BLaER1 treated with 17β-estradiol and CSF1 and Interleukin-3, amounts not matched to agents 10 nM and 100 nM (cell line): ENCODE data around the gene EIF4E2.

ENCODE experiments used
- H3K27ac ChIP-seq, 11 experiments: shearing (Covaris generic); formaldehyde crosslinking; 2 replicates each; pipeline ENCODE4 v1.8.1; 2022
- H3K27me3 ChIP-seq, 11 experiments: shearing (Covaris generic); formaldehyde crosslinking; 2 replicates each; pipeline ENCODE4 v1.8.1; 2022
- H3K36me3 ChIP-seq, 11 experiments: shearing (Covaris generic); formaldehyde crosslinking; 2 replicates each; pipeline ENCODE4 v1.8.1; 2022
- H3K4me1 ChIP-seq, 10 experiments: shearing (Covaris generic); formaldehyde crosslinking; 2 replicates each; pipeline ENCODE4 v1.8.1; 2022
- H3K4me2 ChIP-seq, 11 experiments: shearing (Covaris generic); formaldehyde crosslinking; 2 replicates each; pipeline ENCODE4 v1.8.1; 2022
- H3K4me3 ChIP-seq, 10 experiments: shearing (Covaris generic); formaldehyde crosslinking; 2 replicates each; pipeline ENCODE4 v1.8.1; 2022
- H3K9ac ChIP-seq, 11 experiments: shearing (Covaris generic); formaldehyde crosslinking; 2 replicates each; pipeline ENCODE4 v1.8.1; 2022
- H3K9me3 ChIP-seq, 11 experiments: shearing (Covaris generic); formaldehyde crosslinking; replicated peaks in 1 of 11; 2 replicates each; pipeline ENCODE4 v1.8.1; 2022
- H4K20me1 ChIP-seq, 11 experiments: shearing (Covaris generic); formaldehyde crosslinking; 2 replicates each; pipeline ENCODE4 v1.8.1; 2022
- Cebpa-rat ChIP-seq, 11 experiments: shearing (Covaris generic); IDR thresholded peaks; 2 replicates each; pipeline ENCODE4 v1.8.1; 2022

Gene EIF4E2

DNA sequence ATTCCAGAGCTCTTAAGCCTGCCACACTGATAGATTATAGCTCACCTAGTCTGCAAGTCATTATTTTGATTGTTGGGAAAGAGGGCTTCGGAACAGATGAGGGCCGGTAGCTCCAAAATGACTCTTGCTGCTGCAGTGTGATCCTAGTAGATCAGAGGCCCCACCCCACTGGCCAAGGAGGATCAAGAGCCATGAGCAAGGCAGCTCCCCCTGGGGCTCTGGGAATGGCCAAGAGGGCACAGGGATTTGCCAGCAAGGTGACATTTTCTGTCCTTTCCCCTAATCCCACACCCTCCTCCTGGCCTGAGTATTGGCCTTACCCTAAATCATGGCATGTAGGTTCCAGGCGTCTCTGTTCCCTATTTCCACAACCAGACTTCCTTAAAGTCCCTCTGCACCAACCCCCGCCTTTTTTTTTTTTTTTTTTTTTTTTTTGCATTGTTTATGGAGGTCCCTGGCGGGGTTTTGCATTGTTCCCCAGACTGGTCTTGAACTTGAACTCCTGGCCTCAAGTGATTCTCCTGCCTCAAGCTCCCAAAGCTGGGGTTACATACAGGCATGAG, 36.5 kb downstream of the EIF4E2 start:
- Histone ChIP-seq H3K4me2 (peak overlapping the region in 5 of 11 experiments; percentile 10 to 84 (median 51); a peak in 6 of 22 replicates), H3K4me3 (no peak overlapping the region), H3K36me3 (peaks cover 18 to 32% (median 26%) of the 10 kb centered on the region in 11 experiments), H3K9me3 (peaks cover 0 to 6% (median 0%) of the 10 kb centered on the region in 11 experiments; a peak in 1 of 22 replicates), H3K9ac (no peak overlapping the region), H3K4me1 (peaks cover 0 to 22% (median 6%) of the 10 kb centered on the region in 10 experiments; a peak in 8 of 20 replicates), H3K27me3 (no peaks in the 10 kb centered on the region), H4K20me1 (peaks cover 0 to 6% (median 0%) of the 10 kb centered on the region in 11 experiments; a peak in 1 of 22 replicates), H3K27ac (no peak overlapping the region)
- no peak for TF ChIP-seq Cebpa-rat (IDR thresholded peaks at IDR 0.05)

DNA sequence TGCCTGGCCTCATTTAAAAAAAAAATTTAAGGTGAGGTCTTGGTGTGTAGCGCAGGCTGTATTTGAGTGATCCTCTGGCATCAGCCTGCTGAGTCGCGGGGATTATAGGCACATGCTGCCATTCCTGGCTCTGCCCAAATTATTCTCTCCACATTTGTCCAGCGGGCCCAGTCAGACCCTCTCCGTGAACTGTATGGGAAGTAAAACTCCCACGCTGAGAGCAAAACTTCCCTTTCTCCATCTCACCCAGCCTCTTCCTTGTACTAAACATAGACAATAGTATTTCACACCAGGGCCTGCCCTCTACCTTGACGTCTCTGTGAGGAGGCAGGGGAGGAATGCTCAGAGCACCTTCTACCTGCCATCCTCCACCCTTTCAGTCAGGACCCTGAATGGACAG, 37.0 kb downstream of the EIF4E2 start:
- no peak overlapping the region for H3K4me3 ChIP-seq
- peaks cover 0 to 6% (median 0%) of the 10 kb centered on the region in 11 experiments; a peak in 1 of 22 replicates for H3K9me3 ChIP-seq
- H3K4me2 ChIP-seq = peak overlapping the region in 5 of 11 experiments; percentile 10 to 84 (median 51); a peak in 6 of 22 replicates
- H3K9ac ChIP-seq = no peak overlapping the region
- no peak overlapping the region for H3K27ac ChIP-seq
- no peak for TF ChIP-seq Cebpa-rat (IDR thresholded peaks at IDR 0.05)
- H3K36me3 ChIP-seq = peaks cover 13 to 27% (median 21%) of the 10 kb centered on the region in 11 experiments; a peak in 18 of 22 replicates
- peaks cover 0 to 6% (median 0%) of the 10 kb centered on the region in 11 experiments; a peak in 1 of 22 replicates for H4K20me1 ChIP-seq
- no peaks in the 10 kb centered on the region for H3K27me3 ChIP-seq
- peaks cover 0 to 22% (median 6%) of the 10 kb centered on the region in 10 experiments; a peak in 8 of 20 replicates for H3K4me1 ChIP-seq

DNA sequence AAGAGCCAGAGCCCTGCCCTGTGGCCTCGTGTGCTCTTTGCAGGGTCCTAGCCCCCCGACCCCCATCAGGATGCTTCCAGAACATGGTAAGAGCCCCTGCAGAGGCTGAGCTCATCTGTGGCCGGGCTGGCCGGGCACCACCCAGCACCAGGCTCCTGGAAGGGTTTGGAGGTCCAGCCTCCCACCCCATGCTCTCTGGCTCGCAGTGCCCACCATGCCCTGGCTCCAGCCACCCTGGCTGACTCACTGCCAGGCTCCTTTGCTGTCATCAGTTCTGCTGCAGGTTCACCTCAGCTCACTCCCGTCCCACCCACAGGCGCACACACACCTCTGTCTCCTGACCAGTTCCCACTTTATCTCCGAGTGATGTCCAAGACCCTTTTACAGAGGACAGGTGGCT, 37.5 kb downstream of the EIF4E2 start:
- H3K9me3 ChIP-seq = peaks cover 0 to 6% (median 0%) of the 10 kb centered on the region in 11 experiments; a peak in 1 of 22 replicates
- H3K9ac ChIP-seq = no peak overlapping the region
- TF ChIP-seq Cebpa-rat (IDR thresholded peaks at IDR 0.05) = no peak
- peak overlapping the region in 3 of 11 experiments; percentile 51 to 84 (median 62); a peak in 6 of 22 replicates for H3K4me2 ChIP-seq
- peaks cover 0 to 6% (median 0%) of the 10 kb centered on the region in 11 experiments; a peak in 1 of 22 replicates for H4K20me1 ChIP-seq
- peaks cover 0 to 22% (median 6%) of the 10 kb centered on the region in 10 experiments; a peak in 8 of 20 replicates for H3K4me1 ChIP-seq
- H3K36me3 ChIP-seq = peaks cover 10 to 22% (median 17%) of the 10 kb centered on the region in 11 experiments; a peak in 18 of 22 replicates
- H3K27me3 ChIP-seq = no peaks in the 10 kb centered on the region
- no peak overlapping the region for H3K4me3 ChIP-seq
- no peak overlapping the region for H3K27ac ChIP-seq

DNA sequence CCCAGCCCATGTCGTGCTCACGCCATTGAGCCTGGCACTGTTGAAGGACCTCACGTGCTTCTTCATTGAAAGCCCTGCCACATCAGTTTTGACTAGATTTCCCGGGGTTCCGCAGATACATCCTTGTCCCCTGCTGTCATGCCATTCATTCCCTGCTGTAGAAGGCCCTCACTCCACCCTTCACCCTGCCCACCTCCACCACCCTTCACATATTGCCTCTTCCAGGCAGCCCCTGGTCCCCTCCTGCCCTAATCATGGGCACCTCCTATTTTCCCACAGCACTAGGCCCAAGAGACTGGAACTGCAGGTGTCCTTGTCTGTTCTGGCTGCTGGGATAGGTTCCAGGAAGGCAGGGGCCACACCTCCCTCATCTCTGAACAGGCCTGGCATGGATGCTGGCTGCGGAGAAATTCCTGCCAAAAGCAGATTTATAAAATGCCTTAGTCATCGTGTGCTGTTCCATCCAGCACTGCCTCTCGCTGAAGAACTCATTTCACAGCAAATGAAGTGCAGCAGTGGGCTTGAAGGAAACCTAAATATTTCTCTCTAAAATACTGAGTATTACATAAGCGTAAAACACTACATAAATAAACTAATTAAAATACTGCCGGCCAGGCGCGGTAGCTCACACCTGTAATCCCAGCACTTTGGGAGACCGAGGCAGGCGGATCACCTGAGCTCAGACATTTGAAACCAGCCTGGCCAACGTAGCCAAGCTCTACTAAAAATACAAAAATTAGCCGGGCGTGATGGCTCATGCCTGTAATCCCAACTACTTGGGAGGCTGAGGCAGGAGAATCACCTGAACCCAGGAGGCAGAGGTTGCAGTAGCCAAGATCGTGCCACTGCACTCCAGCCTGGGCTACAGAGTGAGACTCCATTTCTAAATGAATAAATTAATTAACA, 38.4 kb downstream of the EIF4E2 start:
- H3K9ac ChIP-seq = no peak overlapping the region
- peaks cover under 1 to 13% (median 8%) of the 10 kb centered on the region in 11 experiments; a peak in 13 of 22 replicates for H3K36me3 ChIP-seq
- H3K4me3 ChIP-seq = no peak overlapping the region
- no peak overlapping the region for H3K4me2 ChIP-seq
- H3K4me1 ChIP-seq = peaks cover 0 to 22% (median 6%) of the 10 kb centered on the region in 10 experiments; a peak in 8 of 20 replicates
- H3K27ac ChIP-seq = no peak overlapping the region
- H3K27me3 ChIP-seq = no peaks in the 10 kb centered on the region
- H4K20me1 ChIP-seq = peaks cover 0 to 6% (median 0%) of the 10 kb centered on the region in 11 experiments; a peak in 2 of 22 replicates
- 0 out of 22 replicates have a peak, but pooled peaks cover 0 to 4% (median 0%) of the 10 kb centered on the region in 11 experiments for H3K9me3 ChIP-seq
- no peak for TF ChIP-seq Cebpa-rat (IDR thresholded peaks at IDR 0.05)

DNA sequence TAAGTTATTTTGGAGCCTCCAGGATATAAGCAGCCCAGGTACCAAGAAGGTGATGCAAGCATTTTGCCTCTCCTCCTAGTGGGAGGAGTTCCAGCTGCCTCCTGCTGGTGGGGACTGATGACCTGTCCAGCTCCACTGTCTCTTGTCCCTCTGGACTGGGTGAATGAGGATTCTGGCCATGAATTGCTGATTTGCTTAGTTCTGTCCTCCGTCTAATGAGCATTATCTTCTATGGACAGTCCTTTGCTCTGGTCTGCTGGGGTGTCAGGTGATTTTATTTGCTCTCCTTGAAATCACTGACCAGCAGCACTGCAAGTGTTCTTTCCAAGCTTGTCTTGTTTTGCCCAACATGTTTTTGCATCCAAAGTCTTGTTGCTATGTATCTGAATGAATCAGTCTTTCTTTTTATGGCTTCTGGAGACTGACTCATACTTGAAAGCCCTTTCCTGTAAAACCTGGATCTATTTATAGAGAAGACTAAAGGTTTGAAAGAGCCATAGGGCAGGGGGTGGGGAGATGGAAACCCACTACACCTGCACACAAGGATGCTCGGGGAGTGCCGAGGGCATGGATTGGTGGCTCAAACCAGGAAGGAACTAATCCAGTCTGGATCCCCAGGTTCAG, 42.4 kb downstream of the EIF4E2 start:
- no peak overlapping the region for H3K9ac ChIP-seq
- no peak for TF ChIP-seq Cebpa-rat (IDR thresholded peaks at IDR 0.05)
- no peak overlapping the region for H3K27ac ChIP-seq
- peaks cover 0 to 3% (median 0%) of the 10 kb centered on the region in 10 experiments; a peak in 8 of 20 replicates for H3K4me1 ChIP-seq
- H3K27me3 ChIP-seq = no peaks in the 10 kb centered on the region
- H3K36me3 ChIP-seq = no peaks in the 10 kb centered on the region
- no peaks in the 10 kb centered on the region for H3K9me3 ChIP-seq
- no peak overlapping the region for H3K4me2 ChIP-seq
- no peak overlapping the region for H3K4me3 ChIP-seq
- peaks cover 0 to 2% (median 0%) of the 10 kb centered on the region in 11 experiments; a peak in 2 of 22 replicates for H4K20me1 ChIP-seq

DNA sequence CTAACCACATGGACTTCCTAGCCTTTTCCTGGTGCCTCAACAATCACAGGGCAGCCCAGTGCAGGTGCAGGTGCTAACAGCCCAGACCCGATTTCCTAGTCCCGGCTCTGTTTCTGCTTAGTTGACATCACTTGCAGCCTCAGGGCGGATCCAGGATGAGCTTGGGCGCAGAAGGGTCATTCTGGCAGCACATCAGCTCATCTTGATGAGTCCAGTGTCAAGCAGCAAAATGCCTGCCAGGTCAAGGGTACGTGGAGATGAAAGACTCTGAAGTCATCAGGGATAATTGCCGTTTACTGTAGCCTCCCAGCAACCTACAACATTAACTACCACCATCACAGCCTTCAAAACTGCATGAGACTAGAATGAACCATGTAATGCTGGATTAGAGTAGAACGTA, 43.5 kb downstream of the EIF4E2 start:
- TF ChIP-seq Cebpa-rat (IDR thresholded peaks at IDR 0.05) = no peak
- H3K4me1 ChIP-seq = no peaks in the 10 kb centered on the region
- H3K27ac ChIP-seq = no peak overlapping the region
- H3K36me3 ChIP-seq = no peaks in the 10 kb centered on the region
- H4K20me1 ChIP-seq = no peaks in the 10 kb centered on the region; a peak in 1 of 22 replicates
- H3K9ac ChIP-seq = no peak overlapping the region
- H3K4me3 ChIP-seq = no peak overlapping the region
- no peak overlapping the region for H3K4me2 ChIP-seq
- H3K27me3 ChIP-seq = no peaks in the 10 kb centered on the region
- H3K9me3 ChIP-seq = no peaks in the 10 kb centered on the region

DNA sequence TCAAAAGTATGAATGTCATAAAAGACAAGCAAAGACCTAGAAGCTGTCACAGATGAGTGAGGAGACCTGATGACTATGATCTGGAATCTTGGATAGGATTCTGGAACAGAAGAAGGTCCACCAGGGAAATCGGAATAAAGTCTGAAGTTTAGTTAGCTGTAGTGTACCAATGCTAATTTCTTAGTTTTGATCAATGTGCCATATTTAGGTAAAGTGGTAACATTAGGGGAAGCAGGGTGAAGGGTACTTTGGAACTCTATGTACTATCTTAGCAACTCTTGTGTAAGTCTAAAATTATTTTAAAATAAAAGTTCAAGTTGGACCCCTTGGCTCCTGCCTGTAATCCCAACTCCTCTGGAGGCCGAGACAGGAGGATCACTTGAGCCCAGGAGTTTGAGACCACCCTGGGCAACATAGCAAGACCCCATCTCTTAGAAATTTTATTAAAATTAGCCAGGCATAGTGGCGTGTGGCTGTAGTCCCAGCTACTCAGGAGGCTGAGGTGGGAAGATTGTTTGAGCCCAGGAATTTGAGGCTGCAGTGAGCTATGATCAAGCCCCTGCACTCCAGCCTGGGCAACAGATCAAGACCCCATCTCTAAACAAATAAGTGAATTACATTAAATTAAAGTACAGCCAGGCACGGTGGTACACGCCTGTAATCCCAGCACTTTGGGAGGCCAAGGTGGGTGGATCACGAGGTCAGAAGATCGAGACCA, 47.0 kb downstream of the EIF4E2 start:
- Histone ChIP-seq H3K36me3 (no peaks in the 10 kb centered on the region), H3K4me2 (no peak overlapping the region), H3K9me3 (no peaks in the 10 kb centered on the region), H3K27ac (no peak overlapping the region), H4K20me1 (no peaks in the 10 kb centered on the region; a peak in 1 of 22 replicates), H3K9ac (no peak overlapping the region), H3K4me3 (no peak overlapping the region), H3K27me3 (no peaks in the 10 kb centered on the region), H3K4me1 (no peaks in the 10 kb centered on the region)
- no peak for TF ChIP-seq Cebpa-rat (IDR thresholded peaks at IDR 0.05)

DNA sequence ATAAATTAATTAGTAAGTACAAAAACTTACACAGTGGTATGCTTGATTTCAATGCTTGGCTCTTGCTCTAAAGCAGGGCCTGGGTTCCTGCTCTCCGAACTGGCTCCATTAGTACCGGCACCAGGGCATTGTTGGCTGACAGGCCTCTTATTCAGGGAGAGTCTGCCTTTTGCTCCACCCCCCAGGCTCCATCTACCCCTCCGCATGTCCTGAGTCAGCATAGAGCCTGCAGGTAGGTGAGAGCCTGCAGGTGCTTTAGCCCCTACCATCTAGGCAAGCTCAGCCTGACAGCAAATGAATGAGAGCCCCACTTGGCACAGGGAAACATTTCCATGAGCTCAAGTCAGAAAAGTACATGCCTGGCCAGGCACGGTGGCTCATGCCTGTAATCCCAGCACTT, 47.8 kb downstream of the EIF4E2 start:
- Histone ChIP-seq H3K9ac (no peak overlapping the region), H4K20me1 (no peaks in the 10 kb centered on the region; a peak in 1 of 22 replicates), H3K27me3 (no peaks in the 10 kb centered on the region), H3K9me3 (no peaks in the 10 kb centered on the region), H3K4me1 (peaks cover 0 to 5% (median under 1%) of the 10 kb centered on the region in 10 experiments; a peak in 12 of 20 replicates), H3K36me3 (no peaks in the 10 kb centered on the region), H3K4me3 (no peak overlapping the region), H3K27ac (no peak overlapping the region), H3K4me2 (no peak overlapping the region)
- TF ChIP-seq Cebpa-rat (IDR thresholded peaks at IDR 0.05) = no peak
